Lower leg skin (tissue), 3 donors: ENCODE results near the gene CYBA.

Experiments
- CTCF ChIP-seq, 3 donors: fragments of 450-650 bp; IDR thresholded peaks; one replicate each; pipeline ENCODE4 v1.5.1; 2016; ENCODE audit warnings: antibody characterized with exemption in 3 of 3, mild to moderate bottlenecking in 3 of 3, moderate library complexity in 2 of 3
- POLR2A ChIP-seq, 2 donors: fragments of 450-650 bp; IDR thresholded peaks; one replicate each; pipeline ENCODE4 v1.6.1; 2016 to 2017; ENCODE audit warnings: antibody characterized with exemption in 2 of 2, mild to moderate bottlenecking in 1 of 2, moderate library complexity in 1 of 2

DNA sequence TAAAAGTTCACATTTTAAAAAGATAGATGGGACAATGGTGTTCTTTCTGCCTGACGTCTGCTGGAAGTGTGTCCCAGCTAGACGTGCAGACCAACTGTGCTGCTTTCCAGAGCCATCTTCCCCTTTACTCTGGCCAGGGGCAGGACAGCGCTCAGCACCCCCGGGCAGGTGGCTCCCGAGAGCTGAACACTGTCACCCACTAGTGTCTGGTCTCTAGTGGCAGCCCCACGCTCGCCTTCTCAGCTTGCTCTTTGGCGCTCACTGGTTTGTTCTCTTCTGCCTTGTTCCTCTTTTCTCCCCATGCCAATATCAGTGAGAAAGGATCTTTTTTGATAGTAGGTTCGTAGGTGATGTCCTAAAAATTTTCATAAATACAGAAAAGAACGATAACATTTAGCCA, 54.9 kb downstream of the CYBA start:
- TF ChIP-seq CTCF (IDR thresholded peaks at IDR 0.05): no peak
- TF ChIP-seq POLR2A (IDR thresholded peaks at IDR 0.05): no peak
